HepG2 (cell line): ENCODE results near the gene STIM2. TPM values are rescaled to one million over a fixed set of nuclear protein-coding genes. Genes with fewer than 3 reads are reported as not detected.

ENCODE experiments used
- ATAC-seq: fragments of 200-7000 bp; cut with Tn5 transposase; 3 replicates; pipeline ENCODE4 v1.9.1; 2020; ENCODE audit warnings: mild to moderate bottlenecking, moderate library complexity
- BruUV-seq: library from RNA; stranded (reverse); fragments of 400-500 nt; replicated peaks from 2 replicates; lab custom pipeline; 2021; lab: Mats Ljungman, UMichigan
- CTCF ChIA-PET: fragments of 300-600 bp; formaldehyde crosslinking; extraction: SDS; loops from one replicate; lab custom pipeline; 2021; ENCODE audit warnings: low total read pairs, inconsistent platforms, low intra/inter-chr PET ratio; lab: Yijun Ruan, JAX
- POLR2A ChIA-PET: fragments of 350-600 bp; sonication (Branson Sonifier 250); formaldehyde crosslinking; loops from one replicate; lab custom pipeline; 2020; ENCODE audit warnings: antibody characterized with exemption, inconsistent platforms; lab: Yijun Ruan, JAX
- DNase-seq: peaks from one replicate; pipeline ENCODE4 v3.0.0-alpha.2; 2015; ENCODE audit warnings: low spot score
- FAIRE-seq: peaks from 3 replicates; lab custom pipeline; 2011; peaks lifted over from hg19 to GRCh38; lab: Jason Lieb, UNC
- H2AFZ ChIP-seq: one replicate; pipeline ENCODE4 v1.6.1; 2011; ENCODE audit warnings: low read length, inconsistent platforms
- H3K27ac ChIP-seq: fragments of 300-600 bp; 3 replicates; pipeline ENCODE4 v1.8.0; 2011; ENCODE audit warnings: mixed run types, mild to moderate bottlenecking, mixed read lengths, low read length, inconsistent platforms; ENCODE audit not compliant: insufficient read depth; ENCODE audit errors: extremely low read length
- H3K27me3 ChIP-seq, 2 experiments: fragments of 200-600 bp in 1 of 2; 2 replicates in 1 of 2; 3 replicates in 1 of 2; pipeline versions ENCODE4 v1.6.0 to v1.8.0; 2011; ENCODE audit warnings: low read length in 2 of 2, mild to moderate bottlenecking in 2 of 2, moderate library complexity in 2 of 2, inconsistent platforms in 1 of 2; ENCODE audit not compliant: insufficient read depth in 2 of 2, control insufficient read depth in 1 of 2
- H3K36me3 ChIP-seq, 2 experiments: fragments of 200-600 bp in 1 of 2; replicated peaks in 1 of 2; 2 replicates in 1 of 2; 3 replicates in 1 of 2; pipeline versions ENCODE4 v1.5.1 to v1.8.0; 2011; ENCODE audit warnings: low read length in 2 of 2, inconsistent platforms in 1 of 2; ENCODE audit not compliant: insufficient read depth in 2 of 2, control insufficient read depth in 1 of 2
- H3K4me1 ChIP-seq: 2 replicates; pipeline ENCODE4 v1.5.1; 2012; ENCODE audit warnings: low read length, inconsistent platforms; ENCODE audit not compliant: insufficient read depth
- H3K4me2 ChIP-seq: 2 replicates; pipeline ENCODE4 v1.6.0; 2011; ENCODE audit warnings: low read depth, low read length, inconsistent platforms
- H3K4me3 ChIP-seq, 3 experiments: fragments of 200-600 bp in 1 of 3; sonication (generic), shearing (Covaris generic) in 1 of 3; replicated peaks in 1 of 3; 2 replicates each; pipeline ENCODE4 v1.5.1; 2011 to 2016; ENCODE audit warnings: low read length in 3 of 3, inconsistent platforms in 2 of 3, low read depth in 2 of 3, mild to moderate bottlenecking in 2 of 3, control low read depth in 1 of 3, mixed read lengths in 1 of 3; ENCODE audit not compliant: insufficient read depth in 1 of 3
- H3K79me2 ChIP-seq: one replicate; pipeline ENCODE4 v1.6.1; 2011; ENCODE audit warnings: low read length, inconsistent platforms; ENCODE audit not compliant: insufficient read depth
- H3K9ac ChIP-seq: 2 replicates; pipeline ENCODE4 v1.6.0; 2011; ENCODE audit warnings: mild to moderate bottlenecking, low read depth, low read length, inconsistent platforms; ENCODE audit not compliant: insufficient read depth
- H3K9me3 ChIP-seq: 2 replicates; pipeline ENCODE4 v1.5.1; 2012; ENCODE audit warnings: mild to moderate bottlenecking, low read length
- H4K20me1 ChIP-seq: 2 replicates; pipeline ENCODE4 v1.6.0; 2011; ENCODE audit warnings: inconsistent platforms, mild to moderate bottlenecking, low read length, moderate library complexity; ENCODE audit not compliant: insufficient read depth
- ATF7 ChIP-seq, 2 experiments: fragments of 450-650 bp in 1 of 2; sonication (generic) in 1 of 2; formaldehyde crosslinking in 1 of 2; IDR thresholded peaks; 2 replicates each; pipeline versions ENCODE4 v1.4.0 to v1.6.1; 2016 to 2020; ENCODE audit warnings: antibody characterized with exemption in 1 of 2, mild to moderate bottlenecking in 1 of 2, missing genetic modification reagents in 1 of 2
- ERF ChIP-seq: IDR thresholded peaks from 2 replicates; pipeline ENCODE4 v1.6.1; 2018; ENCODE audit warnings: missing biosample characterization, missing genetic modification reagents
- HMG20A ChIP-seq: IDR thresholded peaks from 2 replicates; pipeline ENCODE4 v1.6.1; 2016; ENCODE audit warnings: borderline replicate concordance
- NR1H2 ChIP-seq: sonication (generic); formaldehyde crosslinking; IDR thresholded peaks from 2 replicates; pipeline ENCODE4 v1.8.1; 2022; ENCODE audit warnings: low read depth, missing genetic modification reagents, borderline replicate concordance
- SMARCE1 ChIP-seq: fragments of 450-650 bp; IDR thresholded peaks from 2 replicates; pipeline ENCODE4 v1.6.1; 2017; ENCODE audit warnings: borderline replicate concordance
- SNAPC2 ChIP-seq: sonication (generic); formaldehyde crosslinking; IDR thresholded peaks from 2 replicates; pipeline ENCODE4 v1.8.1; 2022; ENCODE audit warnings: mild to moderate bottlenecking, missing genetic modification reagents
- SOX6 ChIP-seq, 2 experiments: fragments of 450-650 bp in 1 of 2; sonication (generic) in 1 of 2; formaldehyde crosslinking in 1 of 2; IDR thresholded peaks; 2 replicates each; pipeline versions ENCODE4 v1.4.0 to v1.6.1; 2017 to 2020; ENCODE audit warnings: antibody characterized with exemption in 1 of 2, mild to moderate bottlenecking in 1 of 2, missing genetic modification reagents in 1 of 2
- ZNF484 ChIP-seq: sonication (generic); formaldehyde crosslinking; IDR thresholded peaks from 2 replicates; pipeline ENCODE4 v1.5.1; 2020; ENCODE audit warnings: mild to moderate bottlenecking, low read depth, missing genetic modification reagents, borderline replicate concordance
- ZNF703 ChIP-seq: sonication (generic); formaldehyde crosslinking; IDR thresholded peaks from 2 replicates; pipeline ENCODE4 v1.5.1; 2020; ENCODE audit warnings: missing genetic modification reagents, mild to moderate bottlenecking, moderate library complexity, borderline replicate concordance
- in situ Hi-C: cut with HindIII; loops from 2 replicates; pipeline ENCODE4 v1.10.0; 2017; ENCODE audit warnings: low pct_unique_long_range_greater_than_20kb; ENCODE audit not compliant: extremely low pct_ligation_motif_present
- intact Hi-C: fragments of 100-400 bp; cut with micrococcal nuclease; formaldehyde crosslinking; loops from one replicate; pipeline ENCODE4 v1.10.0; 2022; ENCODE audit not compliant: unreplicated experiment
- polyA plus RNA-seq, 8 experiments: library from polyadenylated mRNA; depleted of rRNA in 3 of 8; stranded (reverse) in 7 of 8; unstranded in 1 of 8; fragments of >200 nt; fragmentation: Illumina TruSeq in 4 of 8; extraction: Trizol in 4 of 8; gene quantifications; 2 replicates each; pipeline versions ENCODE4 v1.2.1 to v1.2.3, GENCODE V29; 2011 to 2016; ENCODE audit warnings: low read depth in 4 of 8, missing spikeins in 1 of 8, mixed read lengths in 1 of 8; ENCODE audit not compliant: insufficient read depth in 1 of 8
- total RNA-seq, 5 experiments: library from RNA; depleted of rRNA; stranded (reverse); fragments of >200 nt; fragmentation: Illumina TruSeq; extraction: Trizol; gene quantifications; 2 replicates each; pipeline ENCODE4 v1.2.3, GENCODE V29; 2016; ENCODE audit warnings: low read depth in 1 of 5
- TF ChIP-seq, protein P1 (sequence below): sonication (generic); formaldehyde crosslinking; conservative IDR thresholded peaks from 2 replicates; pipeline ENCODE4 v1.4.0; 2020; ENCODE audit warnings: mild to moderate bottlenecking, missing genetic modification reagents, moderate library complexity
- TF ChIP-seq, protein P2 (sequence below): sonication (generic); formaldehyde crosslinking; IDR thresholded peaks from 2 replicates; pipeline ENCODE4 v1.4.0; 2020; ENCODE audit warnings: mild to moderate bottlenecking, missing genetic modification reagents
- TF ChIP-seq, protein P3 (sequence below), 2 experiments: fragments of 450-650 bp in 1 of 2; sonication (generic) in 1 of 2; formaldehyde crosslinking; IDR thresholded peaks; 2 replicates each; pipeline versions ENCODE4 v1.5.0 to v1.8.0; 2020 to 2022; ENCODE audit warnings: mild to moderate bottlenecking in 1 of 2, missing genetic modification reagents in 1 of 2

The STIM2 gene
- total and polyA plus RNA-seq, 2 of the 13 experiments (the other 11 are each of a cell fraction or from before 2014, with no cell fraction given), result 19.3 to 19.4 TPM

GRCh38 chr4:26891054-26891453 is 30.4 kb downstream of the STIM2 start:
- no peak overlapping the region for H3K27ac ChIP-seq
- H4K20me1 ChIP-seq, result no peaks in the 10 kb centered on the region
- no peak overlapping the region for H2AFZ ChIP-seq
- no peaks in the 10 kb centered on the region for H3K9me3 ChIP-seq
- no peak overlapping the region for H3K4me2 ChIP-seq
- in situ Hi-C loops (no loop called here), intact Hi-C loops (no loop called here)
- no peak overlapping the region for H3K9ac ChIP-seq
- FAIRE-seq, result no peak
- H3K27me3 ChIP-seq, result no peaks in the 10 kb centered on the region
- ATAC-seq, result no peak
- ChIA-PET CTCF (no interaction called here), POLR2A (no interaction called here)
- H3K36me3 ChIP-seq, result no peaks in the 10 kb centered on the region
- no peak for TF ChIP-seq ZNF703
- TF ChIP-seq, protein P1, sequence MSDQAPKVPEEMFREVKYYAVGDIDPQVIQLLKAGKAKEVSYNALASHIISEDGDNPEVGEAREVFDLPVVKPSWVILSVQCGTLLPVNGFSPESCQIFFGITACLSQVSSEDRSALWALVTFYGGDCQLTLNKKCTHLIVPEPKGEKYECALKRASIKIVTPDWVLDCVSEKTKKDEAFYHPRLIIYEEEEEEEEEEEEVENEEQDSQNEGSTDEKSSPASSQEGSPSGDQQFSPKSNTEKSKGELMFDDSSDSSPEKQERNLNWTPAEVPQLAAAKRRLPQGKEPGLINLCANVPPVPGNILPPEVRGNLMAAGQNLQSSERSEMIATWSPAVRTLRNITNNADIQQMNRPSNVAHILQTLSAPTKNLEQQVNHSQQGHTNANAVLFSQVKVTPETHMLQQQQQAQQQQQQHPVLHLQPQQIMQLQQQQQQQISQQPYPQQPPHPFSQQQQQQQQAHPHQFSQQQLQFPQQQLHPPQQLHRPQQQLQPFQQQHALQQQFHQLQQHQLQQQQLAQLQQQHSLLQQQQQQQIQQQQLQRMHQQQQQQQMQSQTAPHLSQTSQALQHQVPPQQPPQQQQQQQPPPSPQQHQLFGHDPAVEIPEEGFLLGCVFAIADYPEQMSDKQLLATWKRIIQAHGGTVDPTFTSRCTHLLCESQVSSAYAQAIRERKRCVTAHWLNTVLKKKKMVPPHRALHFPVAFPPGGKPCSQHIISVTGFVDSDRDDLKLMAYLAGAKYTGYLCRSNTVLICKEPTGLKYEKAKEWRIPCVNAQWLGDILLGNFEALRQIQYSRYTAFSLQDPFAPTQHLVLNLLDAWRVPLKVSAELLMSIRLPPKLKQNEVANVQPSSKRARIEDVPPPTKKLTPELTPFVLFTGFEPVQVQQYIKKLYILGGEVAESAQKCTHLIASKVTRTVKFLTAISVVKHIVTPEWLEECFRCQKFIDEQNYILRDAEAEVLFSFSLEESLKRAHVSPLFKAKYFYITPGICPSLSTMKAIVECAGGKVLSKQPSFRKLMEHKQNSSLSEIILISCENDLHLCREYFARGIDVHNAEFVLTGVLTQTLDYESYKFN (CRISPR knock-in tag), result no peak
- no peak for TF ChIP-seq SOX6 (IDR thresholded peaks at IDR 0.05)
- no peak for TF ChIP-seq SOX6 (CRISPR knock-in tag; IDR thresholded peaks at IDR 0.05)
- TF ChIP-seq ERF (CRISPR knock-in tag), result no peak
- no peak for TF ChIP-seq ZNF484
- TF ChIP-seq SNAPC2, result no peak
- no peak for TF ChIP-seq SMARCE1
- TF ChIP-seq, protein P2, sequence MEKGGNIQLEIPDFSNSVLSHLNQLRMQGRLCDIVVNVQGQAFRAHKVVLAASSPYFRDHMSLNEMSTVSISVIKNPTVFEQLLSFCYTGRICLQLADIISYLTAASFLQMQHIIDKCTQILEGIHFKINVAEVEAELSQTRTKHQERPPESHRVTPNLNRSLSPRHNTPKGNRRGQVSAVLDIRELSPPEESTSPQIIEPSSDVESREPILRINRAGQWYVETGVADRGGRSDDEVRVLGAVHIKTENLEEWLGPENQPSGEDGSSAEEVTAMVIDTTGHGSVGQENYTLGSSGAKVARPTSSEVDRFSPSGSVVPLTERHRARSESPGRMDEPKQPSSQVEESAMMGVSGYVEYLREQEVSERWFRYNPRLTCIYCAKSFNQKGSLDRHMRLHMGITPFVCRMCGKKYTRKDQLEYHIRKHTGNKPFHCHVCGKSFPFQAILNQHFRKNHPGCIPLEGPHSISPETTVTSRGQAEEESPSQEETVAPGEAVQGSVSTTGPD (CRISPR knock-in tag), result no peak
- no peak for TF ChIP-seq ATF7 (IDR thresholded peaks at IDR 0.05)
- no peak for TF ChIP-seq ATF7 (CRISPR knock-in tag; IDR thresholded peaks at IDR 0.05)
- no peak for TF ChIP-seq HMG20A (CRISPR knock-in tag)
- TF ChIP-seq NR1H2 (CRISPR knock-in tag), result no peak
- TF ChIP-seq, protein P3, sequence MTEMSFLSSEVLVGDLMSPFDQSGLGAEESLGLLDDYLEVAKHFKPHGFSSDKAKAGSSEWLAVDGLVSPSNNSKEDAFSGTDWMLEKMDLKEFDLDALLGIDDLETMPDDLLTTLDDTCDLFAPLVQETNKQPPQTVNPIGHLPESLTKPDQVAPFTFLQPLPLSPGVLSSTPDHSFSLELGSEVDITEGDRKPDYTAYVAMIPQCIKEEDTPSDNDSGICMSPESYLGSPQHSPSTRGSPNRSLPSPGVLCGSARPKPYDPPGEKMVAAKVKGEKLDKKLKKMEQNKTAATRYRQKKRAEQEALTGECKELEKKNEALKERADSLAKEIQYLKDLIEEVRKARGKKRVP (CRISPR knock-in tag; IDR thresholded peaks at IDR 0.05), result no peak
- no peaks in the 10 kb centered on the region for H3K79me2 ChIP-seq
- no peak overlapping the region for H3K4me3 ChIP-seq
- BruUV-seq, result no TSS peak
- DNase-seq, result no peak
- H3K4me1 ChIP-seq, result no peaks in the 10 kb centered on the region
